Ectodermal cell (in vitro differentiated cells): Measurements from ENCODE around the gene DBX1. TPM values are rescaled to one million over a fixed set of nuclear protein-coding genes. Genes with fewer than 3 reads are reported as not detected.
A peak's percentile ranks its signal among the peaks of the same experiment; 100 is the strongest.
"Not testable (repeated sequence)": the region's sequence is repeated elsewhere in the genome, so short reads cannot be mapped to it uniquely, and the experiment has no call there.

Experiments used
- H3K27ac ChIP-seq: 2 replicates; pipeline ENCODE4 v1.7.0; 2013; ENCODE audit warnings: mild to moderate bottlenecking, low read depth, low read length; ENCODE audit not compliant: insufficient read depth, poor library complexity, severe bottlenecking
- H3K27me3 ChIP-seq: 2 replicates; pipeline ENCODE4 v1.7.0; 2013; ENCODE audit warnings: mild to moderate bottlenecking, low read length; ENCODE audit not compliant: insufficient read depth, control insufficient read depth, poor library complexity, severe bottlenecking
- H3K36me3 ChIP-seq: one replicate; pipeline ENCODE4 v1.7.0; 2013; ENCODE audit warnings: low read length; ENCODE audit not compliant: control insufficient read depth, insufficient read depth
- H3K4me1 ChIP-seq: one replicate; pipeline ENCODE4 v1.7.0; 2013; ENCODE audit warnings: low read length; ENCODE audit not compliant: control insufficient read depth, insufficient read depth
- H3K4me3 ChIP-seq: 2 replicates; pipeline ENCODE4 v1.7.0; 2013; ENCODE audit warnings: low read depth, low read length, control low read depth; ENCODE audit not compliant: insufficient read depth
- H3K9me3 ChIP-seq: 2 replicates; pipeline ENCODE4 v1.7.0; 2013; ENCODE audit warnings: mild to moderate bottlenecking, low read length, moderate library complexity; ENCODE audit not compliant: control insufficient read depth
- WGBS, 2 experiments: methylation state at CpG; one replicate each; pipeline ENCODE4 v1.1.7; 2013; ENCODE audit warnings: missing lambda C conversion rate in 2 of 2; 5-methylcytosine and 5-hydroxymethylcytosine counted together
- polyA plus RNA-seq, 4 experiments: library from polyadenylated mRNA; stranded (reverse); fragments of 50-300 nt; gene quantifications; one replicate each; pipeline ENCODE4 v1.2.3, GENCODE V29; 2013

Gene DBX1, protein sequence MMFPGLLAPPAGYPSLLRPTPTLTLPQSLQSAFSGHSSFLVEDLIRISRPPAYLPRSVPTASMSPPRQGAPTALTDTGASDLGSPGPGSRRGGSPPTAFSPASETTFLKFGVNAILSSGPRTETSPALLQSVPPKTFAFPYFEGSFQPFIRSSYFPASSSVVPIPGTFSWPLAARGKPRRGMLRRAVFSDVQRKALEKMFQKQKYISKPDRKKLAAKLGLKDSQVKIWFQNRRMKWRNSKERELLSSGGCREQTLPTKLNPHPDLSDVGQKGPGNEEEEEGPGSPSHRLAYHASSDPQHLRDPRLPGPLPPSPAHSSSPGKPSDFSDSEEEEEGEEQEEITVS
- 5.7 TPM for polyA plus RNA-seq (2013, experiment 1 of 4)
- polyA plus RNA-seq (2013, experiment 2 of 4) = 6.5 TPM
- 12.6 TPM for polyA plus RNA-seq (2013, experiment 3 of 4)
- polyA plus RNA-seq (2013, experiment 4 of 4) = 10.0 TPM

DNA sequence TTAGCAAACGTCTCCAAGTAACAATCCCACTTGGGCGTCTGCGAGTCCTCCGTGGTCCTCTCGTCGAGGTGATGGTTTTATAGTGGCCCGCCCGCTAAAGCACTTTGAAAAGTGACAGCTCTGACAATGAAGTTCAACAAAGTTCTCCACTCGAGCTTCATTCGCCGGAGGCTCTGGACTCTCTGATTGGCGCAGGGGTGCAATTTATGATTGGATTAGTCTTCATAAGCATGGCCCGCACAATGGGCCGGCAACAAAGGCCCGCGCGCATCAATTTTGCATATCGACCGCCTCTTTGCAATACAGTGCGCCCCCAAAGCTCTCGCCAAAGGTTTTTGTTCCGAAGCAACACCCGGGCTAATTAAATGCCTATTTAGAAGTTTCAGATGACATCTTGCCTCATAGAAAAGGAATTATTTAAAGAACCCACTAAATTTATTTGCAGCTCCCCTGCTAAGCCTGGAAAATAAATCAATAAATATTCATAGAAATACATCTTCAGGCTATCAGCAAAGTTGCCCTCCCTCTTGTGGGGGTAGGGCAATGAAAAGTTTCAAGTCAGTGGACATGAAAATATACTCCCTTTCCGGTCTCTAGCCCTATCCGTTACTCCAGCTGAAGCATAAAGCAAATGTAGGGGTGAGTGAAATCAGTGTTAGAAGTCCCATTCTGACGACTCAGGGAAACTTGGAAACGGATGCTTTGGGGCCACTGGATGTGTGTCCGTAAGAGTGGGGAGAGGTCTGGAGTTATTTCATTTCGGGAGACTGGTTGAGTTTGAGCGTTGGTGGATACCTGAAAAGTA is at the start of gene DBX1:
DBX1 (minus strand) TSS at position 51 of the 805 bp plus-strand sequence. CDS start 151 bp downstream, outside the sequence.
- 2% methylated on average over 30 of the region's 30 CpGs for WGBS, 2 experiments
- Histone ChIP-seq H3K27me3 (peaks cover 100% of the 10 kb centered on the region), H3K4me3 (peak within 1 kb of the TSS; percentile 29), H3K27ac (no peak within 1 kb of the TSS), H3K9me3 (no peaks in the 10 kb centered on the region), H3K36me3 (no peaks in the 10 kb centered on the region), H3K4me1 (peaks cover 65% of the 10 kb centered on the region)

GRCh38 chr11:20208622-20209111 is 48.4 kb upstream of the DBX1 start:
- Histone ChIP-seq H3K9me3 (no peaks in the 10 kb centered on the region), H3K36me3 (no peaks in the 10 kb centered on the region), H3K4me1 (peaks cover 16% of the 10 kb centered on the region), H3K27me3 (peaks cover 23% of the 10 kb centered on the region), H3K4me3 (no peak overlapping the region), H3K27ac (peak overlapping the region; percentile 76)
- 4 to 5% methylated on average over 16 of the region's 16 CpGs for WGBS, 2 experiments

GRCh38 chr11:20207781-20208621 is 47.7 kb upstream of the DBX1 start:
- Histone ChIP-seq H3K9me3 (no peaks in the 10 kb centered on the region), H3K4me3 (no peak overlapping the region), H3K36me3 (no peaks in the 10 kb centered on the region), H3K27me3 (peaks cover 29% of the 10 kb centered on the region), H3K27ac (peak overlapping the region; percentile 76), H3K4me1 (peaks cover 16% of the 10 kb centered on the region)
- 6 to 9% methylated on average over 32 to 33 of the region's 33 CpGs for WGBS, 2 experiments

DNA sequence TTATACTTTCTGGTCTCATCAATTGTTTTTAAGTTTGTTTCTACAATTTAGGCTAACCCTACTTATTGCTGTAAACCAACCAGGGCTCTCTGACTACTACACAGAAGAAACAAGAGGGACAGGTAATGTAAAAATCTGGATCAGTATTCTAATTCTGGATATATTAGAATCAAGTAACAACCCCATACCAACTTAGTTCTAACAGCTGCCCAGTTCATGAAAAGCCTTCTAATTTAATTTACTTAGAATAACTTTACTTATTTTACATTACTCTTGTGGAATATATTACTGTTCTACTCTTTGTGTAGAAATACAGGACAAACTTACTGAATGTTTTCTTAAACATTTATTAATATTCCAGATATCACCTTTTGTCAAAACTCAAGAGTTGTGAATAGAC is 45.5 kb upstream of the DBX1 start:
- Histone ChIP-seq H3K9me3 (no peaks in the 10 kb centered on the region), H3K4me3 (no peak overlapping the region), H3K27ac (no peak overlapping the region), H3K36me3 (no peaks in the 10 kb centered on the region), H3K27me3 (peaks cover 37% of the 10 kb centered on the region), H3K4me1 (peaks cover 16% of the 10 kb centered on the region)

GRCh38 chr11:20204681-20205080 is 44.4 kb upstream of the DBX1 start:
- no peaks in the 10 kb centered on the region for H3K9me3 ChIP-seq
- peaks cover 48% of the 10 kb centered on the region for H3K27me3 ChIP-seq
- H3K4me1 ChIP-seq = peaks cover 16% of the 10 kb centered on the region
- H3K27ac ChIP-seq = no peak overlapping the region
- no peaks in the 10 kb centered on the region for H3K36me3 ChIP-seq
- H3K4me3 ChIP-seq = no peak overlapping the region

- H3K9me3 ChIP-seq = no peaks in the 10 kb centered on the region
- peaks cover 54% of the 10 kb centered on the region for H3K27me3 ChIP-seq
- no peaks in the 10 kb centered on the region for H3K36me3 ChIP-seq
- H3K4me3 ChIP-seq = no peak overlapping the region
- H3K4me1 ChIP-seq = peaks cover 16% of the 10 kb centered on the region
- H3K27ac ChIP-seq = no peak overlapping the region
Measured at GRCh38 chr11:20203831-20204230, 43.6 kb upstream of the DBX1 start.

DNA sequence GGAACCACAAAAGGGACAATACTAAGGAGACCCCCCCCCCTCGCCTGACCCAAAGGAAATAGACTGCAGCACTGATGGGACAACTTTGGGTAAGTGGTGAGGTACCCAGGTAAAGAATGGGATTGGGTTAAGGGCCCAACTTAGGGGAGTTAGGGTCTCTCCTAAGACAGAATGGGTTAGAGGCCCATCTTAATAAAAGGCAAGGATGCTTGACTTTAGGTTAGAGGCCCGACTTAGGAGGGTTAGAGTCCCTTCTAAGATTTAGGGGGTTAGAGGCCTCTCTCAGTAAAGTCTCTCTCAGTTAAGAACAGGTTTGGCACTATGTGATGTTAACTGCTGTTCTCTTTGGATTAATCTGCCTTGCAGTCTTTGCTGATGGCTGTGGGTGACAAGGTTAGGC is 41.0 kb upstream of the DBX1 start:
- Histone ChIP-seq H3K27ac (no peak overlapping the region), H3K36me3 (no peaks in the 10 kb centered on the region), H3K4me3 (no peak overlapping the region), H3K27me3 (peaks cover 37% of the 10 kb centered on the region), H3K4me1 (no peaks in the 10 kb centered on the region), H3K9me3 (no peaks in the 10 kb centered on the region)
- WGBS, 2 experiments = 75 to 78% methylated on average over 2 of the region's 2 CpGs

- 70 to 74% methylated on average over 5 of the region's 5 CpGs for WGBS, 2 experiments
- not testable (repeated sequence) for H3K36me3 ChIP-seq, H3K4me1 ChIP-seq, H3K9me3 ChIP-seq, H3K27ac ChIP-seq, H3K4me3 ChIP-seq
- H3K27me3 ChIP-seq = peaks cover 37% of the 10 kb centered on the region
Measured at GRCh38 chr11:20200331-20200955, 40.2 kb upstream of the DBX1 start.

- H3K9me3 ChIP-seq = no peaks in the 10 kb centered on the region
- H3K27me3 ChIP-seq = peaks cover 32% of the 10 kb centered on the region
- H3K4me1 ChIP-seq = peaks cover 3% of the 10 kb centered on the region
- no peaks in the 10 kb centered on the region for H3K36me3 ChIP-seq
- H3K27ac ChIP-seq = no peak overlapping the region
- no peak overlapping the region for H3K4me3 ChIP-seq
- 75 to 85% methylated on average over 2 of the region's 2 CpGs for WGBS, 2 experiments
Measured at GRCh38 chr11:20197881-20198280, 37.6 kb upstream of the DBX1 start.
